Peyer's patch (tissue), 4 donors: Measurements from ENCODE around the gene PPP1CA. TPM values are rescaled to one million over a fixed set of nuclear protein-coding genes. Genes with fewer than 3 reads are reported as not detected.
A peak's percentile ranks its signal among the peaks of the same experiment; 100 is the strongest.

ENCODE experiments used
- DNase-seq, 3 donors: peaks; one replicate each; pipeline ENCODE4 v3.0.0-alpha.2; 2017 to 2019
- H3K27ac ChIP-seq, 4 donors: fragments of 200-600 bp; sonication (generic); one replicate each; pipeline ENCODE4 v1.5.1; 2016 to 2019
- H3K27me3 ChIP-seq, 2 donors: fragments of 200-600 bp; sonication (generic); one replicate each; pipeline ENCODE4 v1.5.1; 2019
- H3K36me3 ChIP-seq, 3 donors: fragments of 200-600 bp; sonication (generic); one replicate each; pipeline ENCODE4 v1.5.1; 2016 to 2019
- H3K4me1 ChIP-seq, 4 donors: fragments of 200-600 bp; sonication (generic); one replicate each; pipeline ENCODE4 v1.5.1; 2016 to 2019
- H3K4me3 ChIP-seq, 4 donors: fragments of 200-600 bp; sonication (generic); 1 replicate in 3 of 4; 2 replicates in 1 of 4; pipeline ENCODE4 v1.5.1; 2016 to 2019; ENCODE audit warnings: mild to moderate bottlenecking in 1 of 4
- H3K9me3 ChIP-seq, 4 donors: fragments of 200-600 bp; sonication (generic); one replicate each; pipeline ENCODE4 v1.5.1; 2016 to 2019; ENCODE audit warnings: mild to moderate bottlenecking in 1 of 4
- CTCF ChIP-seq, 6 experiments: fragments of 450-650 bp in 4 of 6; fragments of 200-600 bp in 2 of 6; sonication (generic) in 1 of 6; IDR thresholded peaks; one replicate each; pipeline ENCODE4 v1.5.1; 2017 to 2019; ENCODE audit warnings: antibody characterized with exemption in 6 of 6, mild to moderate bottlenecking in 3 of 6, moderate library complexity in 1 of 6
- POLR2A ChIP-seq, 2 donors: fragments of 450-650 bp; IDR thresholded peaks; one replicate each; pipeline ENCODE4 v1.5.1; 2017; ENCODE audit warnings: antibody characterized with exemption in 2 of 2, mild to moderate bottlenecking in 2 of 2, moderate library complexity in 2 of 2
- total RNA-seq, 4 donors: library from RNA; depleted of rRNA; stranded (reverse); fragments of >200 nt; gene quantifications; one replicate each; pipeline ENCODE4 v1.1.0, GENCODE V29; 2016

Gene PPP1CA
- total RNA-seq, 4 donors from 2014 or later: 156 to 213 (median 177) TPM

GRCh38 chr11:67378544-67378943, 23.1 kb downstream of the PPP1CA start:
- H3K27ac ChIP-seq: no peak overlapping the region
- TF ChIP-seq POLR2A (IDR thresholded peaks at IDR 0.05): no peak
- no peak for TF ChIP-seq CTCF (IDR thresholded peaks at IDR 0.05)
- no peaks in the 10 kb centered on the region for H3K36me3 ChIP-seq
- DNase-seq: no peak
- peaks cover 3 to 30% (median 16%) of the 10 kb centered on the region in 4 donors for H3K4me1 ChIP-seq
- no peak overlapping the region for H3K4me3 ChIP-seq
- no peaks in the 10 kb centered on the region for H3K27me3 ChIP-seq
- no peaks in the 10 kb centered on the region for H3K9me3 ChIP-seq

- Histone ChIP-seq H3K27me3 (no peaks in the 10 kb centered on the region), H3K9me3 (no peaks in the 10 kb centered on the region), H3K4me3 (no peak overlapping the region), H3K27ac (no peak overlapping the region), H3K36me3 (no peaks in the 10 kb centered on the region), H3K4me1 (peaks cover 3 to 31% (median 18%) of the 10 kb centered on the region in 4 donors)
- TF ChIP-seq CTCF (IDR thresholded peaks at IDR 0.05) (no peak), POLR2A (IDR thresholded peaks at IDR 0.05) (no peak)
- no peak for DNase-seq
Measured at GRCh38 chr11:67376873-67377808, 24.5 kb downstream of the PPP1CA start.

GRCh38 chr11:67376063-67376820, 25.4 kb downstream of the PPP1CA start:
- H3K27ac ChIP-seq: no peak overlapping the region
- peaks cover 3 to 40% (median 18%) of the 10 kb centered on the region in 4 donors for H3K4me1 ChIP-seq
- H3K27me3 ChIP-seq: no peaks in the 10 kb centered on the region
- H3K9me3 ChIP-seq: no peaks in the 10 kb centered on the region
- no peak for DNase-seq
- H3K36me3 ChIP-seq: no peaks in the 10 kb centered on the region
- H3K4me3 ChIP-seq: no peak overlapping the region
- TF ChIP-seq CTCF (IDR thresholded peaks at IDR 0.05) (no peak), POLR2A (IDR thresholded peaks at IDR 0.05) (no peak)

GRCh38 chr11:67375320-67376055, 26.2 kb downstream of the PPP1CA start:
- no peaks in the 10 kb centered on the region for H3K27me3 ChIP-seq
- H3K4me3 ChIP-seq: no peak overlapping the region
- H3K4me1 ChIP-seq: peaks cover 3 to 47% (median 23%) of the 10 kb centered on the region in 4 donors
- DNase-seq: no peak
- H3K9me3 ChIP-seq: no peaks in the 10 kb centered on the region
- H3K36me3 ChIP-seq: no peaks in the 10 kb centered on the region
- H3K27ac ChIP-seq: no peak overlapping the region
- TF ChIP-seq CTCF (IDR thresholded peaks at IDR 0.05) (no peak), POLR2A (IDR thresholded peaks at IDR 0.05) (no peak)

GRCh38 chr11:67374571-67375281, 26.9 kb downstream of the PPP1CA start:
- Histone ChIP-seq H3K4me1 (peaks cover 3 to 55% (median 24%) of the 10 kb centered on the region in 4 donors), H3K9me3 (no peaks in the 10 kb centered on the region), H3K27me3 (no peaks in the 10 kb centered on the region), H3K4me3 (peak overlapping the region in 2 of 4 donors; percentile 79 to 95), H3K27ac (peak overlapping the region; percentile 90 to 96 (median 94)), H3K36me3 (no peaks in the 10 kb centered on the region)
- DNase-seq: no peak
- TF ChIP-seq CTCF (IDR thresholded peaks at IDR 0.05): no peak
